Duodenal mucosa (tissue), 2 donors: Measurements from ENCODE around the gene FASTKD3.

Experiments used
- H3K27ac ChIP-seq: one replicate; pipeline ENCODE4 v1.7.0; 2013; ENCODE audit warnings: low read depth, low read length
- H3K27me3 ChIP-seq, 2 donors: one replicate each; pipeline ENCODE4 v1.7.0; 2013; ENCODE audit warnings: low read length in 2 of 2, control low read depth in 1 of 2; ENCODE audit not compliant: insufficient read depth in 2 of 2, control insufficient read depth in 1 of 2
- H3K36me3 ChIP-seq, 2 donors: one replicate each; pipeline ENCODE4 v1.7.0; 2013; ENCODE audit warnings: low read length in 2 of 2, control low read depth in 1 of 2; ENCODE audit not compliant: insufficient read depth in 2 of 2, control insufficient read depth in 1 of 2
- H3K4me1 ChIP-seq, 2 donors: one replicate each; pipeline ENCODE4 v1.7.0; 2013; ENCODE audit warnings: low read length in 2 of 2, control low read depth in 1 of 2; ENCODE audit not compliant: insufficient read depth in 2 of 2, control insufficient read depth in 1 of 2
- H3K4me3 ChIP-seq, 2 donors: one replicate each; pipeline ENCODE4 v1.7.0; 2013; ENCODE audit warnings: low read length in 2 of 2, low read depth in 1 of 2
- H3K9ac ChIP-seq, 2 donors: one replicate each; pipeline ENCODE4 v1.7.0; 2013; ENCODE audit warnings: low read length in 2 of 2, low read depth in 1 of 2
- H3K9me3 ChIP-seq, 2 donors: one replicate each; pipeline ENCODE4 v1.7.0; 2013; ENCODE audit warnings: low read length in 2 of 2, control low read depth in 1 of 2; ENCODE audit not compliant: control insufficient read depth in 1 of 2

FASTKD3 gene

GRCh38 chr5:7869474-7870136, 774 bp upstream of the FASTKD3 start:
- Histone ChIP-seq H3K27me3 (no peaks in the 10 kb centered on the region), H3K4me3 (peak overlapping the region; percentile 79 to 83), H3K9ac (peak overlapping the region; percentile 73 to 79), H3K9me3 (no peaks in the 10 kb centered on the region), H3K36me3 (peaks cover 3 to 11% of the 10 kb centered on the region in 2 donors), H3K4me1 (peaks cover 38 to 44% of the 10 kb centered on the region in 2 donors), H3K27ac (peak overlapping the region; percentile 28)

- Histone ChIP-seq H3K27me3 (no peaks in the 10 kb centered on the region), H3K4me1 (peaks cover 38 to 40% of the 10 kb centered on the region in 2 donors), H3K27ac (no peak overlapping the region), H3K4me3 (peak overlapping the region; percentile 79 to 83), H3K36me3 (peaks cover 5 to 11% of the 10 kb centered on the region in 2 donors), H3K9me3 (no peaks in the 10 kb centered on the region), H3K9ac (peak overlapping the region; percentile 73 to 79)
These were observed 431 bp downstream of the FASTKD3 start for GRCh38 chr5:7868427-7868772.

- Histone ChIP-seq H3K4me3 (peak overlapping the region; percentile 7 to 83), H3K9ac (peak overlapping the region in 1 of 2 donors; percentile 5), H3K36me3 (peaks cover 10 to 14% of the 10 kb centered on the region in 2 donors)
These were observed 1.6 kb downstream of the FASTKD3 start for GRCh38 chr5:7867260-7867659.

DNA sequence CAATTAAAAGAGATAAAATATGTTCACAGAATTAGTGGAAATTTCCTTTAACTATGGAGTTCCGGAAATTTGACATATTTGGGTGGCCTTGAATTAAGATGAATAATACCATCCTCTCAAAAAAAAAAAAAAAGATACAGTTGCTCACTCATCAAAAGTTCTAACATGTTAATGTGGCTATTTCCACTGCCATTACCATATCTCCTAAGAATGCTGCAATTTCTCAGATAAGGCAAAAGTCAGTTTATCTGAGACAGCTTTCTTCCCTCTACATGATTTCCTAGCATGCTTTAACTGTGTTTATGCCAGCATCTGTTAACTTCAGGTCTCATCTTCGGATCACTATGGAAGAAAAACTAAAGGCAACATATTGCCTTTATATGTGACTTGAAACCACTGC, 2.6 kb downstream of the FASTKD3 start:
- Histone ChIP-seq H3K27me3 (no peaks in the 10 kb centered on the region), H3K27ac (no peak overlapping the region), H3K9me3 (no peaks in the 10 kb centered on the region), H3K4me1 (peaks cover 28 to 30% of the 10 kb centered on the region in 2 donors), H3K36me3 (peaks cover 17 to 24% of the 10 kb centered on the region in 2 donors), H3K9ac (no peak overlapping the region), H3K4me3 (no peak overlapping the region)

More at GRCh38 chr5:7867260-7867659, 1.6 kb downstream of the FASTKD3 start:
- H3K27ac ChIP-seq = no peak overlapping the region
- no peaks in the 10 kb centered on the region for H3K9me3 ChIP-seq
- H3K27me3 ChIP-seq = no peaks in the 10 kb centered on the region
- H3K4me1 ChIP-seq = peaks cover 33 to 34% of the 10 kb centered on the region in 2 donors

GRCh38 chr5:7857926-7858632, 10.8 kb downstream of the FASTKD3 start:
- Histone ChIP-seq H3K9ac (no peak overlapping the region), H3K27me3 (no peaks in the 10 kb centered on the region), H3K36me3 (peaks cover 12 to 45% of the 10 kb centered on the region in 2 donors), H3K27ac (no peak overlapping the region), H3K4me1 (no peaks in the 10 kb centered on the region), H3K9me3 (no peaks in the 10 kb centered on the region), H3K4me3 (no peak overlapping the region)

- Histone ChIP-seq H3K4me1 (no peaks in the 10 kb centered on the region), H3K9ac (no peak overlapping the region), H3K36me3 (peaks cover 8 to 38% of the 10 kb centered on the region in 2 donors), H3K27ac (no peak overlapping the region), H3K4me3 (no peak overlapping the region), H3K9me3 (no peaks in the 10 kb centered on the region), H3K27me3 (no peaks in the 10 kb centered on the region)
These were observed 11.5 kb downstream of the FASTKD3 start for GRCh38 chr5:7857361-7857760.

- peaks cover 4 to 34% of the 10 kb centered on the region in 2 donors for H3K36me3 ChIP-seq
- no peak overlapping the region for H3K9ac ChIP-seq
- no peaks in the 10 kb centered on the region for H3K9me3 ChIP-seq
- H3K27ac ChIP-seq = no peak overlapping the region
- H3K4me1 ChIP-seq = no peaks in the 10 kb centered on the region
- H3K27me3 ChIP-seq = no peaks in the 10 kb centered on the region
- no peak overlapping the region for H3K4me3 ChIP-seq
These were observed 12.0 kb downstream of the FASTKD3 start for GRCh38 chr5:7856855-7857254.

GRCh38 chr5:7855611-7856010, 13.2 kb downstream of the FASTKD3 start:
- H3K9ac ChIP-seq = no peak overlapping the region
- H3K27ac ChIP-seq = no peak overlapping the region

GRCh38 chr5:7852988-7853387, 15.8 kb downstream of the FASTKD3 start:
- Histone ChIP-seq H3K27ac (no peak overlapping the region), H3K27me3 (peaks cover 21 to 24% of the 10 kb centered on the region in 2 donors), H3K4me1 (peaks cover 3 to 6% of the 10 kb centered on the region in 2 donors), H3K9ac (no peak overlapping the region), H3K4me3 (no peak overlapping the region), H3K9me3 (no peaks in the 10 kb centered on the region), H3K36me3 (peaks cover 0 to 7% of the 10 kb centered on the region in 2 donors)

More at GRCh38 chr5:7855611-7856010, 13.2 kb downstream of the FASTKD3 start:
- no peak overlapping the region for H3K4me3 ChIP-seq
- H3K36me3 ChIP-seq = peaks cover 0 to 26% of the 10 kb centered on the region in 2 donors
- H3K9me3 ChIP-seq = no peaks in the 10 kb centered on the region
- peaks cover 4 to 5% of the 10 kb centered on the region in 2 donors for H3K27me3 ChIP-seq
- no peaks in the 10 kb centered on the region for H3K4me1 ChIP-seq

GRCh38 chr5:7852542-7852941, 16.3 kb downstream of the FASTKD3 start:
- H3K27me3 ChIP-seq = peaks cover 21 to 24% of the 10 kb centered on the region in 2 donors
- H3K4me1 ChIP-seq = peaks cover 3 to 6% of the 10 kb centered on the region in 2 donors
- H3K27ac ChIP-seq = no peak overlapping the region
- peaks cover 0 to 2% of the 10 kb centered on the region in 2 donors for H3K36me3 ChIP-seq
- no peaks in the 10 kb centered on the region for H3K9me3 ChIP-seq
- H3K9ac ChIP-seq = no peak overlapping the region
- H3K4me3 ChIP-seq = no peak overlapping the region
